Measurements from ENCODE around the gene CDHR4.

- TF ChIP-seq CTCF (IDR thresholded peaks at IDR 0.05) (no peak), POLR2A (IDR thresholded peaks at IDR 0.05) (no peak)
Measured at GRCh38 chr3:49831341-49831740, 31.7 kb upstream of the CDHR4 start.

Measured in vagina (tissue), 2 donors.